Activated CD8-positive, alpha-beta T cell treated with anti-CD3 and anti-CD28 coated beads for 36 hours (primary cell): ENCODE data around the gene HIVEP2. TPM values are rescaled to one million over a fixed set of nuclear protein-coding genes. Genes with fewer than 3 reads are reported as not detected.

Source experiments
- ATAC-seq: fragments of 200-7000 bp; cut with Tn5 transposase; one replicate; pipeline ENCODE4 v1.10.0; 2021; ENCODE audit warnings: mild to moderate bottlenecking, moderate library complexity
- CTCF ChIA-PET: fragments of 350-600 bp; sonication (Branson Sonifier 250); formaldehyde crosslinking; loops from one replicate; lab custom pipeline; 2021; ENCODE audit warnings: antibody characterized with exemption; lab: Charles Lee
- POLR2A ChIA-PET: fragments of 350-600 bp; sonication (Branson Sonifier 250); formaldehyde crosslinking; loops from one replicate; lab custom pipeline; 2021; ENCODE audit warnings: antibody characterized with exemption; lab: Charles Lee
- DNase-seq: peaks from one replicate; pipeline ENCODE4 v3.0.0-alpha.2; 2020
- H3K27ac Mint-ChIP-seq: one replicate; pipeline ENCODE4 v1.8.0; 2021; ENCODE audit warnings: mild to moderate bottlenecking, mixed read lengths
- H3K27me3 Mint-ChIP-seq: one replicate; pipeline ENCODE4 v1.8.0; 2021; ENCODE audit warnings: mixed read lengths
- H3K36me3 Mint-ChIP-seq: one replicate; pipeline ENCODE4 v1.8.0; 2021; ENCODE audit warnings: low read depth, mixed read lengths
- H3K4me1 Mint-ChIP-seq: one replicate; pipeline ENCODE4 v1.8.0; 2021; ENCODE audit warnings: low read depth, mixed read lengths
- H3K4me3 Mint-ChIP-seq: one replicate; pipeline ENCODE4 v1.8.0; 2021; ENCODE audit warnings: mild to moderate bottlenecking, moderate library complexity, mixed read lengths
- H3K9me3 Mint-ChIP-seq: one replicate; pipeline ENCODE4 v1.8.0; 2021; ENCODE audit warnings: mixed read lengths
- CTCF ChIP-seq: fragments of 200-600 bp; IDR thresholded peaks from one replicate; pipeline ENCODE4 v1.8.0; 2022; ENCODE audit warnings: antibody characterized with exemption, mild to moderate bottlenecking
- intact Hi-C: fragments of 100-400 bp; cut with micrococcal nuclease; formaldehyde crosslinking; loops from one replicate; pipeline ENCODE4 v1.10.0; 2022
- total RNA-seq, 2 experiments: library from RNA; stranded (reverse); gene quantifications; one replicate each; pipeline ENCODE4 v1.2.3, GENCODE V29; 2021

The HIVEP2 gene
- total RNA-seq, 2 experiments from 2014 or later = 31.8 to 38.1 TPM

DNA sequence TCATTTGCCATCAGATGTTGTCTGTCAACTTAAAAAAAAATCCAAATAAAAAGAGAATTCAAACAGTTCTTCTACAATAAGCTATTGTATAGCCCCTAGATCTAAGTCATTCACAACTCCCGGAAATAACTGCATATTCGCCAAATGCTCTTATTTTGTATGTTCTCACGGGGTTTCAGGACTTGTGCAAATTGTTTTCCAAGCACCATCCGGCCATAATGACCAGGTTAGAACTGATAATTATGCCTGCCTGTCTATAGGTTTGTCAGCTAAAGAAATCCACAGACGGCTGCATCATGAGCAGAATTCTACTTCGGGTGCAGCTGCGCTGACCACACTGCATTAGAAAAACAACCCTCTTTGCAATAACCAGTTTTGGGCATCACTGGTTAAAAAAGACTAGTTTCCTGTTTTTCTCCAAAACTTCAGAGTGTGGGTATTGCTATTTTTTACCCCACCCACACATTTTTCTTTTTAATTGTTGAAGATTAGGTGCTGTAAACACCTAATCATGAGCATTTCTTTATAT lies 87.7 kb downstream of the HIVEP2 start:
- Mint-ChIP-seq H3K4me3 (peak overlapping the region; percentile 69), H3K27ac (peak overlapping the region; percentile 85), H3K4me1 (peaks cover 90% of the 10 kb centered on the region), H3K9me3 (peaks cover 3% of the 10 kb centered on the region), H3K27me3 (no peaks in the 10 kb centered on the region), H3K36me3 (peaks cover 47% of the 10 kb centered on the region)
- ChIA-PET POLR2A (interaction anchor here (0.7 to 5.5 kb wide), 14 partner anchors 9 to 84 kb away, joined by 3 to 29 read pairs (median 4); no protein-coding TSS in a partner anchor), CTCF (interaction anchor here (0.9 to 1.4 kb wide), 4 partner anchors 10 to 165 kb away, joined by 3 to 4 read pairs (median 3); no protein-coding TSS in a partner anchor)
- DNase-seq (peak; percentile 37), ATAC-seq (peak; percentile 7)
- TF ChIP-seq CTCF = no peak
- intact Hi-C loops = loop anchor here (2.0 kb wide), 2 partner anchors 14 kb away; no protein-coding TSS in a partner anchor

DNA sequence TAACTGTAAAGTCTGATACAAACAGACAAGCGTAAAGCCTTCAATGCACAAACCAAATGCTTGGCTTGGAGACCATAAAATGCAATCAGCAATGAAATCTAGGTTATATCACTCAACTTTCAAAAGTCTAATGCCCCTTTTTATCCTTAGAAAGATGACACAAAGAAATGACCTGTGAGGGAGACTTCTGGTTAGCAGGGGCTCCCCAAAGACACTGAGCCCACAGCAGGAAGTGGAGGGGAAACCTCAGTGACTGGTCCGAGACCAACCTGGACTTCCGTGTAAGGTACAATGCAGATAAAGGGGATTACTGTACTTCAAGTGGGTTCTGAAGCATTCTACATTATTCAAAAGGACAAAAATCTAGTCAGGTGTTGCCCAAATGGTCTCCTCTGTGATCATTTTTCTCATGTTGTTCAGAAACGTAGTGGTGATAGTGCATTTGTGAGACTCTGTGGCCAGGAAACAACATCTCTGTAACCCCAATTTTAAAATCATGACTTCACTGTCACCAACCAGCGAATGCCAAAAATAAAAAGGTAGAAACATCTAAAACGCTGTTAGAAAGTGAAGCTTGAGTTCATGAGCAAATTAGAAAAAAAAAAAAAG lies 88.2 kb downstream of the HIVEP2 start:
- Mint-ChIP-seq H3K4me3 (peak overlapping the region; percentile 69), H3K36me3 (peaks cover 47% of the 10 kb centered on the region), H3K4me1 (peaks cover 91% of the 10 kb centered on the region), H3K27ac (peak overlapping the region; percentile 85), H3K9me3 (peaks cover 3% of the 10 kb centered on the region), H3K27me3 (no peaks in the 10 kb centered on the region)
- CTCF ChIA-PET = interaction anchor here (0.9 to 1.8 kb wide), 5 partner anchors 10 to 164 kb away, joined by 3 to 4 read pairs (median 3); no protein-coding TSS in a partner anchor
- POLR2A ChIA-PET = interaction anchor here (0.7 to 5.5 kb wide), 19 partner anchors 10 to 90 kb away, joined by 3 to 29 read pairs (median 3); partner anchors contain the start of gene HIVEP2
- ATAC-seq (peak; percentile 61), DNase-seq (peak; percentile 78)
- no peak for TF ChIP-seq CTCF
- intact Hi-C loops = loop anchor here (2.0 kb wide), 2 partner anchors 14 kb away; no protein-coding TSS in a partner anchor

DNA sequence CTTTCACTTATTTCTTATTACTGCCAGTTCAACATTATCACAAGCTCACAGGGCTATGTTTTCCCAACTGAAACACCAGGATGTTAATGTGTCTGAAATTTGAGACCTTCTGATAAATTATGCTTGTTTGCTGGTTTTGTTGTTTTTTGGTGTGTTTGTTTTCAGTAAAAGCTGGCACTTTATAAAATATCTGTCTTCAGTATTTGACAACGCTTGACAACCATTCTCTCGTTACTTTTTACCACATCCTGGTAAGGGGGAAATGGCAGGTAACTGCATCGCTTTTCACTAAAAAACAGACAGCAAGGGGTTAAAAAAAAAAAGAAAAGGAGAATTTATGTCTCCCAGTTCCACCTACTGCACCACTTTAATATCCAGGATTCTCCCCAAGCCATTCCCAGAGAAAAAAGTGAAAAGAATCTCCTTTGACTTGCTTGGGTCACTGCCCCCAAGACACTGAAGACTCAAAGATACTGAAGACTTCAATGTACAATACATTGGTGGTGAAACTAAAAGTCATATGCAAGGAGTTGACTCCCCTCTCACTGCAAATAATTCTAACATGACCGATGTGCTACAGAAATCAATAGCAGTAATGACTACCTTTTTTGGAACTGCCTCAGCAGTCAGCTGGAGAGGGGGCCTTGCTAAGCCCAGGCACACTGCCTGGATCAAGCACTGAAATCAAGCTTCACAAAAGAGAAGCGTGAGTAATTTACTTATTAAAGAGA lies 88.9 kb downstream of the HIVEP2 start:
- H3K27ac Mint-ChIP-seq = peak overlapping the region; percentile 85
- ChIA-PET POLR2A (interaction anchor here (0.7 to 5.5 kb wide), 16 partner anchors 9 to 91 kb away, joined by 3 to 29 read pairs (median 4); partner anchors contain the start of gene HIVEP2), CTCF (interaction anchor here (0.6 to 3.0 kb wide), 3 partner anchors 10 to 25 kb away, joined by 3 to 9 read pairs (median 4); no protein-coding TSS in a partner anchor)
- peak; percentile 40 for ATAC-seq
- peaks cover 47% of the 10 kb centered on the region for H3K36me3 Mint-ChIP-seq
- TF ChIP-seq CTCF = no peak
- peak overlapping the region; percentile 69 for H3K4me3 Mint-ChIP-seq
- H3K4me1 Mint-ChIP-seq = peaks cover 91% of the 10 kb centered on the region
- intact Hi-C loops = loop anchor here (2.0 kb wide), 2 partner anchors 13 to 15 kb away; no protein-coding TSS in a partner anchor
- H3K27me3 Mint-ChIP-seq = no peaks in the 10 kb centered on the region
- peaks cover 3% of the 10 kb centered on the region for H3K9me3 Mint-ChIP-seq
- peak; percentile 47 for DNase-seq

GRCh38 chr6:142854589-142855488 lies 90.1 kb downstream of the HIVEP2 start:
- CTCF ChIA-PET = interaction anchor here (1.2 to 3.0 kb wide), 5 partner anchors 9 to 46 kb away, joined by 3 to 9 read pairs (median 4); no protein-coding TSS in a partner anchor
- no peak for TF ChIP-seq CTCF
- intact Hi-C loops = loop anchor here (5.0 kb wide), 1 partner anchor 163 kb away; no protein-coding TSS in a partner anchor

More at GRCh38 chr6:142854589-142855488, 90.1 kb downstream of the HIVEP2 start:
- H3K36me3 Mint-ChIP-seq = peaks cover 41% of the 10 kb centered on the region
- ATAC-seq (no peak), DNase-seq (no peak)
- POLR2A ChIA-PET = interaction anchor here (0.9 to 5.5 kb wide), 15 partner anchors 9 to 92 kb away, joined by 3 to 29 read pairs (median 5); no protein-coding TSS in a partner anchor
- H3K4me3 Mint-ChIP-seq = peak overlapping the region; percentile 69
- no peaks in the 10 kb centered on the region for H3K27me3 Mint-ChIP-seq
- peaks cover 93% of the 10 kb centered on the region for H3K4me1 Mint-ChIP-seq
- peak overlapping the region; percentile 85 for H3K27ac Mint-ChIP-seq
- H3K9me3 Mint-ChIP-seq = peaks cover 1% of the 10 kb centered on the region
